Neural progenitor cell (in vitro differentiated cells): ENCODE results near the gene PLD6.

Source experiments
- EZH2 ChIP-seq: fragments of 200-600 bp; sonication (generic); IDR thresholded peaks from 2 replicates; pipeline ENCODE4 v1.6.1; 2017; ENCODE audit warnings: antibody characterized with exemption, mild to moderate bottlenecking, moderate library complexity
- EZH2phosphoT487 ChIP-seq: fragments of 200-600 bp; sonication (generic); IDR thresholded peaks from 2 replicates; pipeline ENCODE4 v1.6.1; 2017; ENCODE audit warnings: antibody characterized with exemption
- TF ChIP-seq, protein P1 (sequence below): fragments of 200-600 bp; sonication (generic); IDR thresholded peaks from 2 replicates; pipeline ENCODE4 v1.5.1; 2017; ENCODE audit warnings: antibody characterized with exemption, mild to moderate bottlenecking

DNA sequence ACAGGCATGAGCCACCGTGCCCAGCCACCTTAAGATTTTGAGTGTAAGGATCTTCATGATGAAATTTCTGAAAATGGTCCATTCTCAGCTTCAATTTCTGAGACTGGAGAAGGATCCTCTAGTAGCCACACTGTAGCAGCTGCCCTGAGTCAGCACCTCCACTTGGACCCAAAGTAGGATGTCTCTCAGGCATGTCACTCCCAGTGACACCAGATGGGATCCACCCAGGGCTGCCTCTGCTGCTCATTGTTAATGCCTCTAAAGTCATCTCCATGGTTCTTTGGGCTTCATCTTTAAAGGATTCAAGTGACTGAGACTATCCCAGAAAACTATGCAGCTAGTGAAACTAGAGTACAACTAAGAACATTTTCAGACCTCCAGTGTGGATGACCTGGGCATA is 7.9 kb downstream of the PLD6 start:
- TF ChIP-seq, protein P1, sequence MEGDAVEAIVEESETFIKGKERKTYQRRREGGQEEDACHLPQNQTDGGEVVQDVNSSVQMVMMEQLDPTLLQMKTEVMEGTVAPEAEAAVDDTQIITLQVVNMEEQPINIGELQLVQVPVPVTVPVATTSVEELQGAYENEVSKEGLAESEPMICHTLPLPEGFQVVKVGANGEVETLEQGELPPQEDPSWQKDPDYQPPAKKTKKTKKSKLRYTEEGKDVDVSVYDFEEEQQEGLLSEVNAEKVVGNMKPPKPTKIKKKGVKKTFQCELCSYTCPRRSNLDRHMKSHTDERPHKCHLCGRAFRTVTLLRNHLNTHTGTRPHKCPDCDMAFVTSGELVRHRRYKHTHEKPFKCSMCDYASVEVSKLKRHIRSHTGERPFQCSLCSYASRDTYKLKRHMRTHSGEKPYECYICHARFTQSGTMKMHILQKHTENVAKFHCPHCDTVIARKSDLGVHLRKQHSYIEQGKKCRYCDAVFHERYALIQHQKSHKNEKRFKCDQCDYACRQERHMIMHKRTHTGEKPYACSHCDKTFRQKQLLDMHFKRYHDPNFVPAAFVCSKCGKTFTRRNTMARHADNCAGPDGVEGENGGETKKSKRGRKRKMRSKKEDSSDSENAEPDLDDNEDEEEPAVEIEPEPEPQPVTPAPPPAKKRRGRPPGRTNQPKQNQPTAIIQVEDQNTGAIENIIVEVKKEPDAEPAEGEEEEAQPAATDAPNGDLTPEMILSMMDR = no peak
- TF ChIP-seq EZH2 (no peak), EZH2phosphoT487 (no peak)
